PC-3 (cell line): Measurements from ENCODE around the gene PRM1. TPM values are rescaled to one million over a fixed set of nuclear protein-coding genes. Genes with fewer than 3 reads are reported as not detected.

Experiments
- ATAC-seq: fragments of 200-7000 bp; cut with Tn5 transposase; 2 replicates; pipeline ENCODE4 v1.9.1; 2020; ENCODE audit warnings: mild to moderate bottlenecking, moderate library complexity
- BruUV-seq: library from RNA; stranded (reverse); fragments of 400-500 nt; replicated peaks from 2 replicates; lab custom pipeline; 2021; lab: Mats Ljungman, UMichigan
- CTCF ChIA-PET: fragments of 300-600 bp; sonication (Branson Sonifier 250); formaldehyde crosslinking; loops from one replicate; lab custom pipeline; 2022; ENCODE audit warnings: antibody characterized with exemption; lab: Charles Lee
- POLR2A ChIA-PET: fragments of 300-600 bp; sonication (Branson Sonifier 250); formaldehyde crosslinking; loops from one replicate; lab custom pipeline; 2022; ENCODE audit warnings: antibody characterized with exemption; ENCODE audit not compliant: unreplicated experiment; lab: Charles Lee
- DNase-seq: peaks from one replicate; pipeline ENCODE4 v3.0.0-alpha.2; 2015
- H2AFZ ChIP-seq: fragments of 300-600 bp; sonication (generic); 2 replicates; pipeline ENCODE4 v1.6.0; 2016; ENCODE audit warnings: antibody characterized with exemption, low read length
- H3F3A ChIP-seq: fragments of 300-600 bp; sonication (generic); one replicate; pipeline ENCODE4 v1.6.0; 2017; ENCODE audit warnings: antibody characterized with exemption, low read length, control low read depth, mild to moderate bottlenecking; ENCODE audit not compliant: unreplicated experiment
- H3K27ac ChIP-seq: fragments of 300-600 bp; sonication (generic); 2 replicates; pipeline ENCODE4 v1.5.1; 2016; ENCODE audit warnings: mild to moderate bottlenecking, low read length
- H3K27me3 ChIP-seq: fragments of 300-600 bp; sonication (generic); 2 replicates; pipeline ENCODE4 v1.6.1; 2016; ENCODE audit warnings: low read length, mixed read lengths
- H3K36me3 ChIP-seq: fragments of 300-600 bp; sonication (generic); 2 replicates; pipeline ENCODE4 v1.6.1; 2016; ENCODE audit warnings: low read depth, mixed run types, low read length, mixed read lengths
- H3K4me1 ChIP-seq: fragments of 300-600 bp; sonication (generic); 2 replicates; pipeline ENCODE4 v1.5.1; 2016; ENCODE audit warnings: low read length; ENCODE audit not compliant: insufficient read depth
- H3K4me2 ChIP-seq: fragments of 300-600 bp; sonication (generic); 2 replicates; pipeline ENCODE4 v1.6.0; 2016; ENCODE audit warnings: low read length
- H3K4me3 ChIP-seq: fragments of 300-600 bp; sonication (generic); 2 replicates; pipeline ENCODE4 v1.5.1; 2016; ENCODE audit warnings: mild to moderate bottlenecking, low read length, mixed read lengths
- H3K79me2 ChIP-seq: fragments of 300-600 bp; sonication (generic); 2 replicates; pipeline ENCODE4 v1.6.1; 2017; ENCODE audit warnings: low read length, mixed read lengths
- H3K9ac ChIP-seq: fragments of 300-600 bp; sonication (generic); 2 replicates; pipeline ENCODE4 v1.6.0; 2016; ENCODE audit warnings: mild to moderate bottlenecking, low read length
- H3K9me2 ChIP-seq: fragments of 300-600 bp; sonication (generic); replicated peaks from 2 replicates; pipeline ENCODE4 v1.6.1; 2016; ENCODE audit warnings: mixed run types, low read length, mixed read lengths
- H3K9me3 ChIP-seq: fragments of 300-600 bp; sonication (generic); 2 replicates; pipeline ENCODE4 v1.6.1; 2016; ENCODE audit warnings: low read length, mixed read lengths
- H4K20me1 ChIP-seq: fragments of 300-600 bp; sonication (generic); 2 replicates; pipeline ENCODE4 v1.6.1; 2016; ENCODE audit warnings: low read length, mixed read lengths
- CTCF ChIP-seq: fragments of 300-600 bp; sonication (generic); conservative IDR thresholded peaks from 2 replicates; pipeline ENCODE4 v1.5.1; 2017; ENCODE audit warnings: antibody characterized with exemption, low read depth, mild to moderate bottlenecking, low read length
- EZH2 ChIP-seq: fragments of 300-600 bp; sonication (generic); IDR thresholded peaks from one replicate; pipeline ENCODE4 v1.6.1; 2017; ENCODE audit warnings: antibody characterized with exemption, mild to moderate bottlenecking, low read length; ENCODE audit not compliant: unreplicated experiment
- EZH2phosphoT487 ChIP-seq: fragments of 300-600 bp; sonication (generic); IDR thresholded peaks from 2 replicates; pipeline ENCODE4 v1.6.1; 2018; ENCODE audit warnings: mild to moderate bottlenecking, antibody characterized with exemption, low read length, borderline replicate concordance
- intact Hi-C: fragments of 100-400 bp; cut with micrococcal nuclease; formaldehyde crosslinking; loops from 2 replicates; pipeline ENCODE4 v1.9.0; 2023
- total RNA-seq: library from RNA; depleted of rRNA; stranded (reverse); fragments of >200 nt; gene quantifications from 2 replicates; pipeline ENCODE4 v1.2.3, GENCODE V29; 2014

PRM1 gene
- total RNA-seq, 1 experiment from 2014 or later, result not detected

DNA sequence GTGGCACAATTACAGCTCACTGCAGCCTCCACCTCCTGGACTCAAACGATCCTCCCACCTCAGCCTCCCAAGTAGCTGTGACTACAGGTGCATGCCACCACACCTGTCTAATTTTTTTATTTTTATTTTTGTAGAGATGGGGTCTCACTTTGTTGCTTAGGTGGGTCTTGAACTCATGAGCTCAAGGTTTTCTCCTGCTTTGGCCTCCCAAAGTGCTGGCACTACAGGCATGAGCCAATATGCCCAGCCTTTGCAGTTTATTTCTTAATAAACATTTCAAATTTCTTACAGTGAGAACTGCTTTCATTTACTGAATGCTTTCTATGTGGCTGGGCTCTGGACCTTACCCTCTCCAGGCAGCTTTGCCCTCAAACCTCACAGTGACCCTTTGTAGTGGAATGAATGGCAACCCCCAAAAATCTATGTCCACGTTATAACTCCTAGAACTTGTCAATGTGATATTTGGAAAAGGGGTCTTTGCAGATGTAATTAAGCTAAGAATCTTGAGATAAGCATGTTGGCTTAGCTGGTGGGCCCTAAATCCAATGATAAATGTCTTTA, 10.4 kb downstream of the PRM1 start:
- no peak overlapping the region for H3K27ac ChIP-seq
- H3K4me1 ChIP-seq, result no peaks in the 10 kb centered on the region
- no peak overlapping the region for H2AFZ ChIP-seq
- no peaks in the 10 kb centered on the region for H3K9me2 ChIP-seq
- no TSS peak for BruUV-seq
- no peaks in the 10 kb centered on the region for H3F3A ChIP-seq
- no peaks in the 10 kb centered on the region for H3K9me3 ChIP-seq
- DNase-seq (no peak), ATAC-seq (no peak)
- no peaks in the 10 kb centered on the region for H3K36me3 ChIP-seq
- intact Hi-C loops, result no loop called here
- H3K79me2 ChIP-seq, result no peaks in the 10 kb centered on the region
- POLR2A ChIA-PET, result no interaction called here
- CTCF ChIA-PET, result no interaction called here
- H3K4me2 ChIP-seq, result no peak overlapping the region
- no peak for TF ChIP-seq CTCF
- no peaks in the 10 kb centered on the region for H3K27me3 ChIP-seq
- no peak overlapping the region for H3K9ac ChIP-seq
- H3K4me3 ChIP-seq, result no peak overlapping the region
- no peaks in the 10 kb centered on the region for H4K20me1 ChIP-seq

DNA sequence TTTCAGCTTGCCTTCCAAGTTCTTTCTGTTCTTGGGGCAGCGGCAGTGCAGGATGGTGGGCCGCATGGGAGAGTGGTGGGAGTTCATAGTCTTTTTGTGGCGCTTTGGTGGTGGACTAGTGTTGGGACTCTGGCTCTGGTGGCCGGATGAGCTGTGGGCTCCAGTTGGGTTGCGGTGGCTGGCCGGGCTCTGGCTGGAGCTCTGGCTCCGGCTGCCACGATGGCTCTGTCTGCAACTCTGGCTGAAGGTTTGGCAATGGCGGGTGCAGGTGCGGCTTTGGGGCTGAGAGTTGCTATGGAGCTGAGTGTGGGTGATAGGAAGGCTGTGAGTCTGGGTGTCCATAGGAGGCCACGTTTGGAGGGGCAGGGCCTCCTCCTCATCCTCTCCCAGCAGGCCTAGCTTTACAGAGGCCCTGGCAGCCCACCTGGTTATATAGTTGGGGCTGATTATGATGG, 12.2 kb downstream of the PRM1 start, which contains the start of gene TNP2:
Gene TNP2 (minus strand): TSS at position 405 of the 455 bp plus-strand sequence. CDS start 63 bp downstream, at position 342.
- Histone ChIP-seq H3K27ac (no peak within 1 kb of the TSS), H3K9me2 (no peaks in the 10 kb centered on the region), H3K79me2 (no peaks in the 10 kb centered on the region), H3K4me3 (no peak within 1 kb of the TSS), H2AFZ (no peak within 1 kb of the TSS), H3K27me3 (no peaks in the 10 kb centered on the region), H4K20me1 (no peaks in the 10 kb centered on the region), H3F3A (no peaks in the 10 kb centered on the region), H3K9me3 (no peaks in the 10 kb centered on the region), H3K4me1 (no peaks in the 10 kb centered on the region), H3K4me2 (no peak within 1 kb of the TSS), H3K9ac (no peak within 1 kb of the TSS), H3K36me3 (no peaks in the 10 kb centered on the region)
- CTCF ChIA-PET, result no interaction called here
- ATAC-seq (no peak), DNase-seq (no peak)
- BruUV-seq, result no TSS peak
- TF ChIP-seq CTCF (no peak), EZH2 (no peak), EZH2phosphoT487 (no peak)
- intact Hi-C loops, result no loop called here
- POLR2A ChIA-PET, result no interaction called here

DNA sequence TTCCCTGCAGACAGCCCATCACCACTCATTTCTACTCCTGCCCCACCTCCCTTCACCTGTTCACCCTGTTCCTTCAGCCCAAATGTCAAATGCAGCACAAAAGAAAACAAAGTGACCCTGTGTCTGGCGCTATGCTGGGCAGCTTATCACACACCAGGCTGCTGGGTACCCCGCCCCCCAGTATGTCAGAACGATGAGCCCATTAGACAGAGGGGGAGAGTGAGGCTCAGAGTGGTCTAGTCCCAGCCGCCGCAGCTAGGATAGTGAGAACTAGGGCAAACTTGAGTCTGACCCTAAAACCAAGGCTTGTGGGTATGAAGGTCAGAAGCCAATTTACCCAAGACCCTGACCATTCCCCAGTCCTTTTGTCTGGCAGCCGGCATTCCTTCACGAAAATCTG, 16.0 kb downstream of the PRM1 start:
- no peak for ATAC-seq
- BruUV-seq, result no TSS peak
- Histone ChIP-seq H2AFZ (no peak overlapping the region), H3K9me3 (no peaks in the 10 kb centered on the region), H3K4me1 (no peaks in the 10 kb centered on the region), H3K4me3 (no peak overlapping the region), H3F3A (no peaks in the 10 kb centered on the region), H3K79me2 (no peaks in the 10 kb centered on the region), H4K20me1 (no peaks in the 10 kb centered on the region), H3K4me2 (no peak overlapping the region), H3K9me2 (no peaks in the 10 kb centered on the region), H3K27ac (no peak overlapping the region), H3K9ac (no peak overlapping the region), H3K36me3 (no peaks in the 10 kb centered on the region), H3K27me3 (no peaks in the 10 kb centered on the region)
- CTCF ChIA-PET, result no interaction called here
- TF ChIP-seq EZH2 (no peak), EZH2phosphoT487 (no peak), CTCF (no peak)
- no peak for DNase-seq
- intact Hi-C loops, result no loop called here
- POLR2A ChIA-PET, result no interaction called here
